Measurements from ENCODE around the gene ZMIZ1. TPM values are rescaled to one million over a fixed set of nuclear protein-coding genes. Genes with fewer than 3 reads are reported as not detected.

Gene ZMIZ1
- total RNA-seq, 1 experiment from 2014 or later, result 28.4 TPM

- H3K4me1 ChIP-seq (ENCODE audit: control insufficient read depth in 1 of 2, insufficient read depth in 2 of 2, low read length in 2 of 2), result peaks cover 2 to 20% of the 10 kb centered on the region in 2 experiments
These were observed 15.7 kb upstream of the ZMIZ1 start for GRCh38 chr10:79053081-79053434.

More at GRCh38 chr10:79053081-79053434, 15.7 kb upstream of the ZMIZ1 start:
- no peak for DNase-seq (ENCODE audit: low read depth, low spot score)
- Histone ChIP-seq H3K9ac (ENCODE audit: low read length) (no peak overlapping the region), H2AFZ (ENCODE audit: low read depth, low read length, poor library complexity, severe bottlenecking) (no peak overlapping the region), H3K27ac (ENCODE audit: low read depth, low read length) (no peak overlapping the region), H3K4me3 (replicated peaks in 1 of 2; ENCODE audit: low read depth in 1 of 2, low read length in 2 of 2) (no peak overlapping the region), H3K4me2 (ENCODE audit: low read length) (no peak overlapping the region), H4K20me1 (ENCODE audit: insufficient read depth) (no peaks in the 10 kb centered on the region), H3K36me3 (ENCODE audit: control insufficient read depth in 1 of 2, insufficient read depth in 2 of 2, low read length in 2 of 2) (no peaks in the 10 kb centered on the region), H3K27me3 (ENCODE audit: insufficient read depth, low read length) (no peaks in the 10 kb centered on the region), H3K79me2 (ENCODE audit: insufficient read depth, low read length) (no peaks in the 10 kb centered on the region), H3K9me2 (ENCODE audit: insufficient read depth) (no peaks in the 10 kb centered on the region), H3K9me3 (ENCODE audit: control insufficient read depth in 1 of 2, insufficient read depth in 1 of 2, low read depth in 1 of 2, low read length in 2 of 2) (no peaks in the 10 kb centered on the region)
- POLR2A ChIA-PET, result no interaction called here
- TF ChIP-seq EZH2 (IDR thresholded peaks at IDR 0.05) (no peak), RAD21 (IDR thresholded peaks at IDR 0.05; ENCODE audit: low read depth) (no peak), SP1 (IDR thresholded peaks at IDR 0.05; ENCODE audit: low read depth) (no peak), ZFX (IDR thresholded peaks at IDR 0.05) (no peak), JUND (IDR thresholded peaks at IDR 0.05) (no peak), CBX3 (IDR thresholded peaks at IDR 0.05; ENCODE audit: low read depth) (no peak), EZH2phosphoT487 (IDR thresholded peaks at IDR 0.05; ENCODE audit: borderline replicate concordance) (no peak), EGR1 (IDR thresholded peaks at IDR 0.05; ENCODE audit: low read depth) (no peak), POLR2AphosphoS5 (IDR thresholded peaks at IDR 0.05; ENCODE audit: low read depth, low read length) (no peak), YY1 (IDR thresholded peaks at IDR 0.05; ENCODE audit: extremely low read depth, insufficient replicate concordance, low read depth, low read length) (no peak), ZNF274 (IDR thresholded peaks at IDR 0.05; ENCODE audit: low read depth, low read length) (no peak), SIN3A (IDR thresholded peaks at IDR 0.05; ENCODE audit: low read depth) (no peak), MAX (IDR thresholded peaks at IDR 0.05) (no peak), CEBPB (IDR thresholded peaks at IDR 0.05; ENCODE audit: low read depth) (no peak), TCF7L2 (IDR thresholded peaks at IDR 0.05; ENCODE audit: borderline replicate concordance, extremely low read depth, insufficient read depth, insufficient read length) (no peak), CTCF (IDR thresholded peaks at IDR 0.05 in 2 of 3, conservative IDR thresholded peaks at IDR 0.05 in 1 of 3; ENCODE audit: borderline replicate concordance in 1 of 3, insufficient read depth in 1 of 3, low read depth in 2 of 3, low read length in 2 of 3) (no peak), SRF (IDR thresholded peaks at IDR 0.05; ENCODE audit: low read depth) (no peak), FOSL1 (IDR thresholded peaks at IDR 0.05; ENCODE audit: low read depth) (no peak)
- TF ChIP-seq, protein P1, sequence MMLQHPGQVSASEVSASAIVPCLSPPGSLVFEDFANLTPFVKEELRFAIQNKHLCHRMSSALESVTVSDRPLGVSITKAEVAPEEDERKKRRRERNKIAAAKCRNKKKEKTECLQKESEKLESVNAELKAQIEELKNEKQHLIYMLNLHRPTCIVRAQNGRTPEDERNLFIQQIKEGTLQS (IDR thresholded peaks at IDR 0.05), result no peak
- TF ChIP-seq, protein P2, sequence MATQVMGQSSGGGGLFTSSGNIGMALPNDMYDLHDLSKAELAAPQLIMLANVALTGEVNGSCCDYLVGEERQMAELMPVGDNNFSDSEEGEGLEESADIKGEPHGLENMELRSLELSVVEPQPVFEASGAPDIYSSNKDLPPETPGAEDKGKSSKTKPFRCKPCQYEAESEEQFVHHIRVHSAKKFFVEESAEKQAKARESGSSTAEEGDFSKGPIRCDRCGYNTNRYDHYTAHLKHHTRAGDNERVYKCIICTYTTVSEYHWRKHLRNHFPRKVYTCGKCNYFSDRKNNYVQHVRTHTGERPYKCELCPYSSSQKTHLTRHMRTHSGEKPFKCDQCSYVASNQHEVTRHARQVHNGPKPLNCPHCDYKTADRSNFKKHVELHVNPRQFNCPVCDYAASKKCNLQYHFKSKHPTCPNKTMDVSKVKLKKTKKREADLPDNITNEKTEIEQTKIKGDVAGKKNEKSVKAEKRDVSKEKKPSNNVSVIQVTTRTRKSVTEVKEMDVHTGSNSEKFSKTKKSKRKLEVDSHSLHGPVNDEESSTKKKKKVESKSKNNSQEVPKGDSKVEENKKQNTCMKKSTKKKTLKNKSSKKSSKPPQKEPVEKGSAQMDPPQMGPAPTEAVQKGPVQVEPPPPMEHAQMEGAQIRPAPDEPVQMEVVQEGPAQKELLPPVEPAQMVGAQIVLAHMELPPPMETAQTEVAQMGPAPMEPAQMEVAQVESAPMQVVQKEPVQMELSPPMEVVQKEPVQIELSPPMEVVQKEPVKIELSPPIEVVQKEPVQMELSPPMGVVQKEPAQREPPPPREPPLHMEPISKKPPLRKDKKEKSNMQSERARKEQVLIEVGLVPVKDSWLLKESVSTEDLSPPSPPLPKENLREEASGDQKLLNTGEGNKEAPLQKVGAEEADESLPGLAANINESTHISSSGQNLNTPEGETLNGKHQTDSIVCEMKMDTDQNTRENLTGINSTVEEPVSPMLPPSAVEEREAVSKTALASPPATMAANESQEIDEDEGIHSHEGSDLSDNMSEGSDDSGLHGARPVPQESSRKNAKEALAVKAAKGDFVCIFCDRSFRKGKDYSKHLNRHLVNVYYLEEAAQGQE (IDR thresholded peaks at IDR 0.05; ENCODE audit: low read depth), result no peak
- no TSS peak for BruUV-seq (replicated peaks)
- CTCF ChIA-PET, result no interaction called here
- RAD21 ChIA-PET (ENCODE audit: low non-redundant PET in 1 of 2, low total read pairs in 2 of 2, uncharacterized antibody in 2 of 2, unreplicated experiment in 2 of 2), result no interaction called here
- no peak for ATAC-seq
- intact Hi-C loops (cut with micrococcal nuclease), result no loop called here
